IMR-90 (cell line): ENCODE measurements around the gene PTP4A2. TPM values are rescaled to one million over a fixed set of nuclear protein-coding genes. Genes with fewer than 3 reads are reported as not detected.

Experiments used
- ATAC-seq: fragments of 200-7000 bp; cut with Tn5 transposase; 2 replicates; pipeline ENCODE4 v1.9.1; 2020; ENCODE audit warnings: low read depth, mild to moderate bottlenecking, moderate library complexity
- BruUV-seq: library from RNA; stranded (reverse); fragments of 400-500 nt; replicated peaks from 2 replicates; lab custom pipeline; 2021; lab: Mats Ljungman, UMichigan
- CTCF ChIA-PET: fragments of 300-600 bp; formaldehyde crosslinking; extraction: SDS; loops from one replicate; lab custom pipeline; 2021; ENCODE audit warnings: antibody characterized with exemption; lab: Yijun Ruan, JAX
- POLR2A ChIA-PET: fragments of 300-600 bp; sonication (Branson Sonifier 250); formaldehyde crosslinking; loops from one replicate; lab custom pipeline; 2022; ENCODE audit warnings: antibody characterized with exemption; ENCODE audit not compliant: unreplicated experiment; lab: Charles Lee
- DNase-seq: peaks from one replicate; pipeline ENCODE4 v3.0.0; 2013
- H2AFZ ChIP-seq: replicated peaks from 2 replicates; pipeline ENCODE3; 2013; ENCODE audit warnings: low read length, mild to moderate bottlenecking; ENCODE audit not compliant: poor library complexity
- H2AK5ac ChIP-seq: 2 replicates; pipeline ENCODE4 v1.6.1; 2013; ENCODE audit warnings: low read depth, low read length, inconsistent platforms
- H2AK9ac ChIP-seq: replicated peaks from 2 replicates; pipeline ENCODE3; 2013; ENCODE audit warnings: mild to moderate bottlenecking, low read depth, low read length, moderate library complexity; ENCODE audit not compliant: poor library complexity
- H2BK120ac ChIP-seq: 2 replicates; pipeline ENCODE4 v1.6.1; 2013; ENCODE audit warnings: low read depth, low read length, inconsistent platforms
- H2BK15ac ChIP-seq: 3 replicates; pipeline ENCODE4 v1.6.1; 2013; ENCODE audit warnings: low read depth, low read length, inconsistent platforms
- H2BK20ac ChIP-seq: 2 replicates; pipeline ENCODE4 v1.6.1; 2013; ENCODE audit warnings: low read depth, mild to moderate bottlenecking, inconsistent platforms, low read length, moderate library complexity
- H2BK5ac ChIP-seq: 2 replicates; pipeline ENCODE4 v1.6.1; 2013; ENCODE audit warnings: mild to moderate bottlenecking, low read depth, low read length, inconsistent platforms; ENCODE audit not compliant: poor library complexity, severe bottlenecking
- H3K14ac ChIP-seq: replicated peaks from 2 replicates; pipeline ENCODE4 v1.6.1; 2013; ENCODE audit warnings: low read depth, low read length, inconsistent platforms
- H3K18ac ChIP-seq: 2 replicates; pipeline ENCODE4 v1.6.1; 2013; ENCODE audit warnings: low read depth, low read length, control low read depth
- H3K23ac ChIP-seq: 2 replicates; pipeline ENCODE4 v1.6.1; 2013; ENCODE audit warnings: low read depth, low read length, inconsistent platforms
- H3K27ac ChIP-seq: 2 replicates; pipeline ENCODE4 v1.5.1; 2013; ENCODE audit warnings: mild to moderate bottlenecking, control low read depth, low read length; ENCODE audit not compliant: insufficient read depth
- H3K27me3 ChIP-seq: 2 replicates; pipeline ENCODE4 v1.6.1; 2013; ENCODE audit warnings: low read length; ENCODE audit not compliant: control insufficient read depth, insufficient read depth
- H3K36me3 ChIP-seq: 2 replicates; pipeline ENCODE4 v1.6.1; 2013; ENCODE audit warnings: low read length, mixed read lengths; ENCODE audit not compliant: control insufficient read depth, insufficient read depth
- H3K4ac ChIP-seq: 2 replicates; pipeline ENCODE4 v1.6.1; 2013; ENCODE audit warnings: low read depth, low read length, inconsistent platforms
- H3K4me1 ChIP-seq: 2 replicates; pipeline ENCODE4 v1.6.1; 2013; ENCODE audit warnings: low read length, mixed read lengths; ENCODE audit not compliant: control insufficient read depth, insufficient read depth
- H3K4me2 ChIP-seq: 2 replicates; pipeline ENCODE4 v1.6.1; 2013; ENCODE audit warnings: low read depth, mild to moderate bottlenecking, control low read depth, low read length, moderate library complexity
- H3K4me3 ChIP-seq: 2 replicates; pipeline ENCODE4 v1.5.1; 2013; ENCODE audit warnings: low read depth, mild to moderate bottlenecking, control low read depth, low read length, moderate library complexity; ENCODE audit not compliant: insufficient read depth
- H3K56ac ChIP-seq: 2 replicates; pipeline ENCODE4 v1.6.1; 2013; ENCODE audit warnings: low read length, inconsistent platforms; ENCODE audit not compliant: insufficient read depth; ENCODE audit errors: extremely low read depth
- H3K79me1 ChIP-seq, 2 experiments: 2 replicates each; pipeline ENCODE4 v1.6.1; 2013; ENCODE audit warnings: low read length in 2 of 2, inconsistent platforms in 1 of 2, low read depth in 1 of 2
- H3K9ac ChIP-seq: 2 replicates; pipeline ENCODE4 v1.6.1; 2013; ENCODE audit warnings: low read depth, low read length, control low read depth
- H3K9me1 ChIP-seq: 2 replicates; pipeline ENCODE4 v1.6.1; 2013; ENCODE audit warnings: low read length, inconsistent platforms; ENCODE audit not compliant: insufficient read depth
- H3K9me3 ChIP-seq: 2 replicates; pipeline ENCODE4 v1.6.1; 2013; ENCODE audit warnings: low read length; ENCODE audit not compliant: control insufficient read depth, insufficient read depth
- H4K20me1 ChIP-seq: 2 replicates; pipeline ENCODE4 v1.6.1; 2013; ENCODE audit warnings: low read length, inconsistent platforms; ENCODE audit not compliant: insufficient read depth
- H4K5ac ChIP-seq: 2 replicates; pipeline ENCODE4 v1.6.1; 2013; ENCODE audit warnings: mild to moderate bottlenecking, low read depth, low read length, control low read depth
- H4K8ac ChIP-seq, 2 experiments: 2 replicates each; pipeline ENCODE4 v1.6.1; 2013; ENCODE audit warnings: low read depth in 2 of 2, low read length in 2 of 2, control low read depth in 1 of 2, inconsistent platforms in 1 of 2
- H4K91ac ChIP-seq: 2 replicates; pipeline ENCODE4 v1.6.1; 2013; ENCODE audit warnings: low read depth, low read length, inconsistent platforms; ENCODE audit not compliant: insufficient read depth
- BHLHE40 ChIP-seq: fragments of 150-350 bp; IDR thresholded peaks from 2 replicates; pipeline ENCODE4 v1.6.1; 2016; ENCODE audit warnings: mild to moderate bottlenecking, low read depth, low read length
- CEBPB ChIP-seq: IDR thresholded peaks from 2 replicates; pipeline ENCODE4 v1.6.1; 2012; ENCODE audit warnings: low read depth, low read length, improper control_type of control experiment
- CHD1 ChIP-seq: IDR thresholded peaks from 2 replicates; pipeline ENCODE4 v1.6.1; 2012; ENCODE audit warnings: low read depth, low read length, improper control_type of control experiment
- FOS ChIP-seq: fragments of 150-350 bp; IDR thresholded peaks from 2 replicates; pipeline ENCODE4 v1.6.1; 2016; ENCODE audit warnings: low read depth, low read length
- MAFK ChIP-seq: IDR thresholded peaks from 2 replicates; pipeline ENCODE4 v1.6.1; 2012; ENCODE audit warnings: low read depth, low read length, improper control_type of control experiment
- MAZ ChIP-seq: IDR thresholded peaks from 2 replicates; pipeline ENCODE4 v1.6.1; 2012; ENCODE audit warnings: low read depth, mild to moderate bottlenecking, low read length, improper control_type of control experiment, moderate library complexity, borderline replicate concordance
- MXI1 ChIP-seq: IDR thresholded peaks from 2 replicates; pipeline ENCODE4 v1.6.1; 2012; ENCODE audit warnings: low read depth, mild to moderate bottlenecking, low read length, moderate library complexity, borderline replicate concordance
- NFE2L2 ChIP-seq: fragments of 150-350 bp; IDR thresholded peaks from 2 replicates; pipeline ENCODE4 v1.6.1; 2016; ENCODE audit warnings: low read depth, mild to moderate bottlenecking, low read length
- POLR2A ChIP-seq: IDR thresholded peaks from 2 replicates; pipeline ENCODE4 v1.6.1; 2012; ENCODE audit warnings: mild to moderate bottlenecking, low read depth, low read length
- RAD21 ChIP-seq: IDR thresholded peaks from 2 replicates; pipeline ENCODE4 v1.6.1; 2012; ENCODE audit warnings: low read length, improper control_type of control experiment
- RCOR1 ChIP-seq: IDR thresholded peaks from 2 replicates; pipeline ENCODE4 v1.6.1; 2012; ENCODE audit warnings: mild to moderate bottlenecking, low read length, improper control_type of control experiment; ENCODE audit not compliant: insufficient replicate concordance
- RFX5 ChIP-seq: IDR thresholded peaks from 2 replicates; pipeline ENCODE4 v1.8.0; 2012; ENCODE audit warnings: low read depth, mild to moderate bottlenecking, low read length, moderate library complexity
- WGBS, 2 experiments: methylation state at CpG; one replicate each; pipeline versions ENCODE4 v1.1.5 to v1.1.7; 2013; ENCODE audit warnings: missing lambda C conversion rate in 2 of 2; ENCODE audit not compliant: insufficient read length in 1 of 2; ENCODE audit errors: extremely low coverage in 2 of 2; 5-methylcytosine and 5-hydroxymethylcytosine counted together
- dilution Hi-C: fragments of 300-500 bp; cut with HindIII; formaldehyde crosslinking; loops from one replicate; pipeline ENCODE4 v1.14.3; 2018; ENCODE audit warnings: low sequenced_read_pairs; ENCODE audit not compliant: unreplicated experiment
- in situ Hi-C: fragments of 300-500 bp; cut with MboI; formaldehyde crosslinking; loops from 3 replicates; pipeline ENCODE4 v1.14.3; 2019; ENCODE audit warnings: low sequenced_read_pairs, inconsistent platforms, mixed read lengths
- intact Hi-C: fragments of 100-400 bp; cut with micrococcal nuclease; formaldehyde crosslinking; loops from 2 replicates; pipeline ENCODE4 v1.10.0; 2022
- polyA plus RNA-seq, 3 experiments: library from polyadenylated mRNA; depleted of rRNA; stranded (reverse); fragments of >200 nt; gene quantifications; 2 replicates each; pipeline ENCODE4 v1.2.3, GENCODE V29; 2012; ENCODE audit warnings: low replicate concordance in 1 of 3
- total RNA-seq: library from RNA; depleted of rRNA; stranded (reverse); fragments of >200 nt; gene quantifications from 2 replicates; pipeline ENCODE4 v1.2.3, GENCODE V29; 2012
- TF ChIP-seq, protein P1 (sequence below): conservative IDR thresholded peaks from 2 replicates; pipeline ENCODE4 v1.5.1; 2012; ENCODE audit warnings: mild to moderate bottlenecking, low read depth, low read length, improper control_type of control experiment
- TF ChIP-seq, protein P2 (sequence below): fragments of 150-350 bp; IDR thresholded peaks from 2 replicates; pipeline ENCODE4 v1.6.1; 2016; ENCODE audit warnings: low read depth, mild to moderate bottlenecking, low read length, moderate library complexity, borderline replicate concordance

The PTP4A2 gene
- total and polyA plus RNA-seq, 2 of the 4 experiments (the other 2 are of a cell fraction) = 135 to 328 TPM

- H2AK9ac ChIP-seq = no peak overlapping the region
- CTCF ChIA-PET = interaction anchor here (0.7 kb wide), 1 partner anchor 15 kb away, joined by 3 read pairs; no protein-coding TSS in a partner anchor
- no peaks in the 10 kb centered on the region for H3K79me1 ChIP-seq
- H4K8ac ChIP-seq = no peak overlapping the region
- BruUV-seq = no TSS peak
- intact Hi-C loops = no loop called here
- H2BK15ac ChIP-seq = no peak overlapping the region
- no peak overlapping the region for H3K27ac ChIP-seq
- DNase-seq (no peak), ATAC-seq (no peak)
- no peak overlapping the region for H4K5ac ChIP-seq
- in situ Hi-C loops = loop anchor here (25.0 kb wide), 1 partner anchor 92 kb away; no protein-coding TSS in a partner anchor
- dilution Hi-C loops = no loop called here
- no peak overlapping the region for H3K4me2 ChIP-seq
- no peak overlapping the region for H3K4me3 ChIP-seq
- H2BK20ac ChIP-seq = no peak overlapping the region
- no peak overlapping the region for H3K9ac ChIP-seq
- WGBS, 2 experiments = 60% methylated on average over 3 of the region's 4 CpGs; no CpG with 5 or more reads in 1 of the 2 experiments
- H2BK5ac ChIP-seq = no peak overlapping the region
- H3K14ac ChIP-seq = no peak overlapping the region
- no peak for TF ChIP-seq MAZ
- TF ChIP-seq RFX5 = no peak
- TF ChIP-seq NFE2L2 = no peak
- TF ChIP-seq MXI1 = no peak
- no peak for TF ChIP-seq FOS
- TF ChIP-seq RCOR1 = no peak
- TF ChIP-seq, protein P1, sequence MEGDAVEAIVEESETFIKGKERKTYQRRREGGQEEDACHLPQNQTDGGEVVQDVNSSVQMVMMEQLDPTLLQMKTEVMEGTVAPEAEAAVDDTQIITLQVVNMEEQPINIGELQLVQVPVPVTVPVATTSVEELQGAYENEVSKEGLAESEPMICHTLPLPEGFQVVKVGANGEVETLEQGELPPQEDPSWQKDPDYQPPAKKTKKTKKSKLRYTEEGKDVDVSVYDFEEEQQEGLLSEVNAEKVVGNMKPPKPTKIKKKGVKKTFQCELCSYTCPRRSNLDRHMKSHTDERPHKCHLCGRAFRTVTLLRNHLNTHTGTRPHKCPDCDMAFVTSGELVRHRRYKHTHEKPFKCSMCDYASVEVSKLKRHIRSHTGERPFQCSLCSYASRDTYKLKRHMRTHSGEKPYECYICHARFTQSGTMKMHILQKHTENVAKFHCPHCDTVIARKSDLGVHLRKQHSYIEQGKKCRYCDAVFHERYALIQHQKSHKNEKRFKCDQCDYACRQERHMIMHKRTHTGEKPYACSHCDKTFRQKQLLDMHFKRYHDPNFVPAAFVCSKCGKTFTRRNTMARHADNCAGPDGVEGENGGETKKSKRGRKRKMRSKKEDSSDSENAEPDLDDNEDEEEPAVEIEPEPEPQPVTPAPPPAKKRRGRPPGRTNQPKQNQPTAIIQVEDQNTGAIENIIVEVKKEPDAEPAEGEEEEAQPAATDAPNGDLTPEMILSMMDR = no peak
- TF ChIP-seq, protein P2, sequence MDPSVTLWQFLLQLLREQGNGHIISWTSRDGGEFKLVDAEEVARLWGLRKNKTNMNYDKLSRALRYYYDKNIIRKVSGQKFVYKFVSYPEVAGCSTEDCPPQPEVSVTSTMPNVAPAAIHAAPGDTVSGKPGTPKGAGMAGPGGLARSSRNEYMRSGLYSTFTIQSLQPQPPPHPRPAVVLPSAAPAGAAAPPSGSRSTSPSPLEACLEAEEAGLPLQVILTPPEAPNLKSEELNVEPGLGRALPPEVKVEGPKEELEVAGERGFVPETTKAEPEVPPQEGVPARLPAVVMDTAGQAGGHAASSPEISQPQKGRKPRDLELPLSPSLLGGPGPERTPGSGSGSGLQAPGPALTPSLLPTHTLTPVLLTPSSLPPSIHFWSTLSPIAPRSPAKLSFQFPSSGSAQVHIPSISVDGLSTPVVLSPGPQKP = no peak
- no peak for TF ChIP-seq POLR2A
- no peak for TF ChIP-seq RAD21
- no peak for TF ChIP-seq BHLHE40
- no peak for TF ChIP-seq CEBPB
- no peak for TF ChIP-seq CHD1
- TF ChIP-seq MAFK = no peak
- H3K27me3 ChIP-seq = peaks cover 2% of the 10 kb centered on the region; the same call in 1 of the 2 replicates
- 0 out of 2 replicates have a peak, but pooled peaks cover 3% of the 10 kb centered on the region for H3K9me1 ChIP-seq
- no peak overlapping the region for H2BK120ac ChIP-seq
- H4K20me1 ChIP-seq = no peaks in the 10 kb centered on the region; the same call in 1 of the 2 replicates
- H4K91ac ChIP-seq = no peak overlapping the region
- H3K4ac ChIP-seq = no peak overlapping the region
- H3K4me1 ChIP-seq = peaks cover 6% of the 10 kb centered on the region
- H3K18ac ChIP-seq = no peak overlapping the region
- H3K56ac ChIP-seq = no peak overlapping the region
- no peaks in the 10 kb centered on the region for H3K36me3 ChIP-seq
- H3K23ac ChIP-seq = no peak overlapping the region
- H2AK5ac ChIP-seq = no peak overlapping the region
- no peak overlapping the region for H2AFZ ChIP-seq
- no peaks in the 10 kb centered on the region for H3K9me3 ChIP-seq
- POLR2A ChIA-PET = no interaction called here
Measured at GRCh38 chr1:31978843-31979400, 40.8 kb upstream of the PTP4A2 start.
